C1 segment of cervical spinal cord (tissue), 14 donors: ENCODE measurements around the gene IQCK.

Experiments used
- DNase-seq, 14 donors: peaks; one replicate each; lab custom pipeline; 2025; lab: John Stamatoyannopoulos, UW

The IQCK gene

DNA sequence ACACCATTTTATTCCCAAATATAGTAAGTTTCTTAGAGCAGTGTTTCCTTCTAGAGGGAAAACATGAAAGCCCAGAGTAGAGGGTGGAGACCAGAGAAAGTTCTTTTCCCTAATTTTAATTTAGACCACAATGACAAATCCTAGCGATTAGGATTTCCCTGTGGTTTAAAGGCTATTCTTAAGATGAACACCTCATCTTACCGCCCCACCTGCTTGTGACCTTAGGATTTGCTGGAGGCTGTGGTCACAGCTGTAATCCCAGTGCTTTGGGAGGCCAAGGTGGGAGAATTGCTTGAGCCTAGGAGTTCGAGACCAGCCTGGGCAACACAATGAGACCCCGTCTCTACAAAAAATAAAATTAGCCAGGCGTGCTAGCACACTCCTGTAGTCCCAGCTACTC lies 115.5 kb downstream of the IQCK start:
- no peak for DNase-seq

DNA sequence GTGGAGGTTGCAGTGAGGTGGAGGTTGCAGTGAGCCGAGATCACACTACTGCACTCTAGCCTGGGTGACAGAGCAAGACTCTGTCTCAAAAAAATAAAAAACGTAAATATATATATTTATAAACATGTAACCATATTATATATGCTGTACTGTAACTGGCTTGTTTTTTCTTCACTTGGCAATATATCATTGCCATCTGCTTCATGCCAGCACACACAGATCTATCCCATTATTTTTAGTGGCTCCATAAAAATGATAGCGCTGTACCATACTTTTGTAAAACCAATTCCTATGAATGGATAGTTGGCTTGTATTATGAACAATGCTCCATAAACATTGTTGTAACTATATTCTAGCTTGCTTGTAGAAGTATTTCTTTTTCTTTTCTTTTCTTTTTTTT lies 117.1 kb downstream of the IQCK start:
- no peak for DNase-seq

DNA sequence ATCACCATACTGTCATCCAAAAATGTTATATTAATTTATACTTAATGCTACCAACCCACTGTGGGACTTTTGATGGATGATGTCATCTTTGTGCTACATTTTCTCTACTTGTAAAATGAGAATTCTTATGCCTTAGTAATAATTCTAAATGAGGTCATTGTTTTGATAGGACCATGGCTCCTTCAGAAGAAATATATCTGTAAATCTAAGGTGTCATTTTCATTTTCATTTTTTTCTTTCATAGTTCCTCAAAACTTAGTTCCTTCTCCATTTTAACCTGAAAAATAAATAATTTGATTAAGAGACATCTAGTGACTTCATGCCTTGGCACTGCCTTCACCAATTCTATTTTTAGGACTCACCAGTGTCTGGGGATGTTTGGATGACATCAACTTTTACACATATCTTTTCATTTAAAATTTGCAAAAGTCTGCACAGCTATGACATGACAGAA lies 117.9 kb downstream of the IQCK start:
- DNase-seq = no peak

DNA sequence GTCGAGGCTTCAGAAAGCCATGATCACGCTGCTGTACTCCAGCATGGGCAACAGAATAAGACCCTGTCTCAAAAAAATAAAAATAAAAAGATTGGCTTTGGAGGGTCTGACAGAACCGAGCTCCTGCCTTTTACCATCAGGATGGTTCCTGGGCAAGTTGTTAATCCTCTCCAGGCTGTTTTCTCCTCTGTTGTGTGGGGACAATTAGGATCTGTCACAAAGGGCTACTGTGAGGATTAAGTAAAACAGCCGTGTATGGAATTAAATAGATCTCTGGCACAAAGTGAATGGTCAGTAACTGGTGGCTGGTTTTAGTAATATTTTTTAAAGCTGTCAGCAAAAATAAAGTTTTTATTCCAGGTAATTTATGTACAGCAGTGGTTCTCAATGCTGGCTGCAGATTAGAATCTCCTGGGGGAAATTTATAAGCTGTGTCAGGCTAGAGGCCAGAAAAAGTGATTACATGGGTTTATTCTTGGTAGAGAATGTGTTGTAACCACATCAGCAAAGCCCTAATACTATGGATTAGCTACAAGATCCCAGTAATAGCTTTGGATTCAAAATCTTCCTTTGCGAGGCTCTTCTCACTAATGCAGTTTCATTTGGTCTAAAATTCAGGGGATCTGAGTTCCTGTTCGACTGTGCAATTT lies 119.4 kb downstream of the IQCK start:
- DNase-seq = peak in 2 of 14 donors; percentile 6 to 14

DNA sequence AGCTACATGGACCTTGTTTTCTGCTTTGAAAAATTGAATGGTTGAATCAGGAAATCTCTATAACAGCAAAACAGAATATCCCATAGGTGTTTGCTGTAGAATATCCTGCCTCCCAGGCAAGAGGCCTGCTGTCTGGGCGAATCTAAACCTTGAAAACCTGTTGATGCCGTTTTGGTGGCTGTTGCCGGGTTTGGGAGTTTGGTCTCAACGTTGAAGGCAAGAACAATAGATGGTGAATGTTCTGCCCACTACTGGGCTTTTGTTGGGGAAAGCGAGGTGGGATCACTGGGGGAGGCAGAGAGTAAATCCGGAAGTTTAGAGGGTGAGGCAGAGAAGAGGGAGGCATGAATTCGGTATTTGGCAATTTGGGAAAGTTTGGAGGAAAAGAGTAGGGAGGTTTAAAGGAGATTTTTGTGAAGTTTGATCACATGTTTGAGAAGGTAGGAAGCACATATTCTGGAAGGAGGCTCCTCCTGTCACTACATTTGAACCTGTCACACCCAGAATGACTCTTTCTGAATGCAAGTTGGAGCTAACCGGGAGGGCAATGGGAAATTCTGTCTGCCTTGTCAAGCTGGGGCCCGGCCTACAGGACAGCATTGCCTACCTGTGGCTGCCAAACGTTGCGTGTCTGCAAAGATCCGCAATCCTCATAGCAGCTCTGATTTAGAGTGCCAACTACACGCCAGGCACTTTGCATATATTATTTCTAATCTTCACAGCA lies 120.1 kb downstream of the IQCK start:
- peak in 1 of 14 donors; percentile 17 for DNase-seq

DNA sequence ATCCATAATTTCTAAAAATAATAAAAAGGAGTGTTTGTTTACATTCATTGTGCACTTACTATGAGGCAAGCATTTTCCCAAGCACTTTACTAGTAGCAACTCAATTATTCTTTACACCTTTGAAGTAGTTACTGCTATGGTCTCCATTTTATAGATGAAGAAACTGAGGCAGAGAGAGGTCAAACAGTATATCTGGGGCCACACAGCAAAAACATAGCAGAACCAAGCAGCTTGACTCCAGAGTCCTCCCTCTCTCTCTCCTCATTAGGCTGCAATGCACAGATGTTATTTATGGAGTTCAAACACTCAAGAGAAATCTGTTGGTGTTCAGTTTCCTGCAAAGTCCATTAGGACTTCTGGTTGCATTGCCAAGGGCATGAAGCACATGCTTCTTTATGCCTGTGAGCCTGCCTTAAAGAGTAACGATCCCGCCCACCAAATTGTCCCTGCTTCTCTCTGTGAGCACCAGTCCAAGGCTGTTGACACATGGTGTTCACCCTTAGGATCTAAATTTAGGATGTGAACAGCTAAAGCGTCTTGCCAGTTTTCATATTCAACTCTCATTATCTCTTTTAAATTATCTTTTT lies 122.5 kb downstream of the IQCK start:
- no peak for DNase-seq

DNA sequence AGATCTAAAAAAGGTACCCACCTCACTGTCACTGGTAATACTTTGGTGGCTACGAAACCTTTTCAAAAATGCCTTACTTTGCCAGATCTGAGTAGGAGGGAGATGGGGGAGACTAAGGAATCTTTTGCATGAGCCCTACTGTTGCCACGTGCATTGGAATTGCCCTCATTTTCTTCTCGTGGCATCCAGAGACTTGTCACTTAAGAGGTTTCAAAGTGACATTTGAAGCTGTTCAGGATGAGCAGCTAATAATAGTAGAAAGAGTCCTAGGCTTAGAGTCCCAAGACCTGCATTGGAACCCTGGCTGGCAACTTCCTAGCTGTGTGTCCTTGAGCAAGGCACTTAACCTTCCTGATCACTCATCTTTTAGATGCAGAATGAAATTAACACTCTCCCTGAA lies 123.1 kb downstream of the IQCK start:
- no peak for DNase-seq

DNA sequence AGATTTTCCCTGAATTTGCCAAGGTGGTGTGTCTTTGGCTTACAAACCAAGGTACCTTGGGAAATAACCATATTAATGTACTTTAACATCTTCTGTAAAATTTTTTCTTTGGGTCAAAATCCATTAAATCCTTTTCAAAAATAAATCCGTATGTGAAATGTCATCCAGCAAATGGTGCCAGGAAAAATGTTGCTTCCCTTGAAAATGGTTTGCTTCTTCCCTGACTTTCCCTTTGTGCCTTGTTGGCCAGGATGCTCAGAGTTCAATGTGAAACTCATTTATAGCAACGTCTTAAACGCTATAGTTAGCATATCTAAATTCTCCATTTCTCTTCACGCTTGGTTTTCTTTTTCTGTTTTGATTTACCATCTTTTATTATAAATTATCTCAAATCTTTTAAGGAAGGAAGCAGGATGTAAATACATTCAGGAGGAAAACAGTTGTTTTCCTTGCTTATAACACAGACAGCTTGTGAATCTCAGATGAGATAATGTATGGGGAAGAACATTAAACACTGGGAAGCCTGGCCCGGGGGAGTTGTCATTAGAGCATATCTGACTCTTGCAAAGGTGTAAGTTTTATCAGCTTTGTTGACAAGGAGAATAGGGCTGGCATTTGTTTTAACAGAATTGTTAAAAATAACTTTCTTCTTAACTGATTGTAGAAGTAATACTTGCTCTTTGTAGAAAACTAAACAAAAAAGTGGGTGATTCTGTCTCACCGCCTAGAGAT lies 124.5 kb downstream of the IQCK start:
- no peak for DNase-seq

DNA sequence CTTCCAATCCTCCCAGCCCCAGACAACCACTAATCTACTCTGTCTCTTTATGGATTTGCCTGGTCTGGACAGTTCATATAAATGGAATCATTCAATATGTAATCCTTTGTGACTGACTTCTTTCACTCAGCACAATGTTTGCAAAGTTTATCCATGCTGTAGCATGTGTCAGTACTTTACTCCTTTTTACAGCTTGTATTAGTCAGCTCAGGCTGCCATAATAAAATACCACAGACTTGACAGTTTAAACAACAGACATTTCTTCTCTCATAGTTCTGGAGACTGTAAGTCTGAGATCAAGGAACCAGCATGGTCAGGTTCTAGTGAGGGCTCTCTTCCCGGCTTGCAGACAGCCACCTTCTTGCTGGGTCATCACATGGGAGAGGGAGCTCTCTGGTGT lies 125.3 kb downstream of the IQCK start:
- DNase-seq = no peak

DNA sequence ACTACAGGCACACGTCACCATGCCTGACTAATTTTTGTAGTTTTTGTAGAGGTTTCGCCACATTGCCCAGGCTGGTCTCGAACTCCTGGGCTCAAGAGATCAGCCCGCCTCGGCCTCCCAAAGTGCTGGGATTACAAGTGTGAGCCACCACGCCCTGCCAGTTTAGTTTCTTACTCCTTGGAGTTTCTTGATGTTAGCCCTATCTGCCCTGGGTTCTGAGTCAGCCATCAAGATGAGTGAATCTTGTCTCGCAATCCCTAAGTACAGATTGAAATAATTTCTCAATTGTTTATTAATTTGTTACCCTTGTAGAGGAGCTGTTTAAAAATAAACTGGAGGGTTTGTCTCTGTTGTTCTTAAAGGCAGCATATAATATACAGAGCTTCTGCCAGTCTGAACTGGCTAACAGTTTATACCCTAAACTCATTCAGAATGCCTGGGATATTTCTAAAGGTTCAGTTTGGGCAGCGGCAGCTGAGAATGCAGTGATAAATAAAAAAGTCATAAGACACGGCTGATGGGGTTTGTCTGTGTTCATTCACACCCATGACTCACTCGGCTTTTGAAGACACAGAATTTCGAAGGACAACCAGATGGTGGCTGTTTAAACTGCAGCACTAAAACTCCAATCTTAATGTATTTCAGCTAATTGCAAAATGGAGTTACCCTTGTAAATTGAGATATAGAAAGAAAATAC lies 127.0 kb downstream of the IQCK start:
- peak in 1 of 14 donors; percentile 22 for DNase-seq

DNA sequence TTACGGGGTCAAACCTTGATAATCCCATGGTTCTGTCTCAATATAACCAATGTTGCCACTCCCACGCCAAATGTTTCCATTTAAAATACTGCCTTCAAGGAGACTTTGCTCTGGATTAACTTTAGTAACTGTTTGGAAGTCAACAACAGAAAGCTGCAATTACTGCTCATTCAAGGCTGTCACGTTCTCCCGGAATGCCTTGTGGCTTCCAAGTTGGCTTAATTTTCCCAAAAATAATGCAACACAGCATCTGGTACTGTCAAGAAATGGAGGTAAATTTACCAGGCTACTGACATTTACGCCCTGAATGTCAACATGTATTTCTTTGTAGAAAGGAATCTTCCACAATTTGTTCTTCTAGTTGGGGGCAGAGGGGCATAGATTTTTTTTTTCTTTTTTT lies 128.4 kb downstream of the IQCK start:
- DNase-seq = no peak

DNA sequence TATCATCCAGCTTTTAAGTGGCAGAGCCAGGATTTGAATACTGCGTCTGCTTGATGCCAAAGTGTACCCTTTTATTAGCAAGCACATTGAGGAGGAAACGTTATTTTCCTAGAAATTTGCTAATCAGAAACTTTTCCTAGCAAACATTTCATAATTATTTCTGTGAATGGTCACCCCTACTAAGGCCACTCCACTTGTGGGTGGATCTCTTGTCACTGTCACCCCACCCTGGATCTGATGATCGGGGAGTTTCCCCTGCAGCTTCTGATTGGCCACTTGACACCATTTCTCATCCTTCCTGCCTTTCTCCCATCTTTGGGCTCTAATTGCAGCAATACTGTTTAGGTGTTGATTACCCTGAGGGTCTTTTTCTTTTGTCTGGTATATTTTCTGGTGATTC lies 130.7 kb downstream of the IQCK start:
- DNase-seq = no peak

DNA sequence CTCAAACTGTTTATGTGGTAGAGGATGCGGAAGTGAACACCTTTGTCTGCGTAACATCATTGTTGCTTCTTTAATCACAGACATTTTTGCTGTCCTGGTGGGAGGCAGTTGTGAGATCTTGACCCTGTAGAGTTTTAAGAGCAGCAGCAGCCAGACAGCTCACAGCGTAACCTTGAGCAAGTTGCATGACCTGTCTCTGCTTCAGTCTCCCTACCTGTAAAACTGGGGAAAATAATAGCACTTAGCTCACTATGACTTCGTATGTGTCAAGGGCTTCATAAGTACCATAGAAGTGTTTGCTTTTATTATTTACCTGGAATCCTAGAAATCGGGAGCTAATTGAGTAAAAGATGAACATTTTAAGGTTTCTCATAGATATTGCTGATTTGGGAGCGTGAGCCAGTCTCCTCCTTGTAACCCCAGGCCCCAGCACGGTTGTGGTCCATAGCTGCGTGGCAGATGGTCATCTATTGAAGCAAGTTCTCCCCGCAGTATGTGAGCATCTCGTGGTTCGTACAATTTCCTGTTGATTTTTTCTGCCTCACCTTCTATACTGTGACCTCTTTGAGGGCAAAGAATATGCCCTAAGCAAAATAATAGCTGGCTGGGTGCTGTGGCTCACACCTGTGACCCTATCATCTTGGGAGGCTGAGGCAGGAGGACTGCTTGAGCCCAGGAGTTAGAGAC lies 132.2 kb downstream of the IQCK start:
- no peak for DNase-seq

DNA sequence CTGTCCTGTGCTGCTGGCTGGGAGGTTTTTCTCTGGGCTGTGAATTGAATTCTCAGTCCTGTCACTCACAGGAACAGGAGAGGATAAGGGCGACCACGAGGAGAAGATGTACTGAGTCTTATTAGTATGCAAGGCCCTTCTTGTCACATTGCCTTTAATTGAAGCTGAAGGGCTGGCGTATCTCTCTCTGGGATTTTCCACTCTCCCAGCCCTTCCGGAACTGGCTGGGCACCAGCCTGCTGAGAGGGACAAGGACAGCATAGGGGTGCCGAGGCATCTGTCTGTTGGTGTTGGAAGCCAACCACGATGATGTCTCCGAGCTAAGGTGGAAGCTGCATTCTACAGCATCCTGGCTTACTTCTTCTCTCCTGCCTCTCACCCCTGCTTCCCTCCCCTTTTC lies 133.4 kb downstream of the IQCK start:
- DNase-seq = peak in 10 of 14 donors; percentile 32 to 93 (median 56)

DNA sequence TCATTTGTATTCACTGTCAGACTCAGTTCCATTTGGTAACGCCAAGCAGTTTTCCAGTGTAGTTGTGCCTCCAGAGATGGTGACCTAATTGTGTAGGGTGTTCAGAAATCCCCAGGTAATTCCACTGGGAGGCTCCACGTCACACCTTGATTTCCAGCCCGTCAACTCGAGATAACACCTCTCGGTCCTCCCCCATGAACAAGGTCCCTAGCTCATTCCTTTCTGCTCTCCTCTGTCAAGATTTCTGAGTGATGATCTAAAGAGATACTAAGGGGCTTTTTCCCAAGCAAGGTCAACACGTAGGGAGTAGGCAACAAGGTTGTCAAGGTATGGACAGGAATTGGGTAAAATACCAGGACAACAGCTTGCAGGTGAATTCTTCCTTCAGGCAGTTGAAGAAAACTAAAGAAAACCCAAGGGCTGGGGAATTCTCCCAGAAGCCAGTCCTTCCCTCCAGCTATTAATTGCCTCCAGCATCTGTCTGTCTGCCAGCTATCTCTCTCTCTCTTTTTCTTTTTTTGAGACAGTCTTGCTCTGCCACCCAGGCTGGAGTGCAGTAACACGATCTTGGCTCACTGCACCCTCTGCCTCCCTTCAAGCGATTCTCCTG lies 135.2 kb downstream of the IQCK start:
- no peak for DNase-seq

DNA sequence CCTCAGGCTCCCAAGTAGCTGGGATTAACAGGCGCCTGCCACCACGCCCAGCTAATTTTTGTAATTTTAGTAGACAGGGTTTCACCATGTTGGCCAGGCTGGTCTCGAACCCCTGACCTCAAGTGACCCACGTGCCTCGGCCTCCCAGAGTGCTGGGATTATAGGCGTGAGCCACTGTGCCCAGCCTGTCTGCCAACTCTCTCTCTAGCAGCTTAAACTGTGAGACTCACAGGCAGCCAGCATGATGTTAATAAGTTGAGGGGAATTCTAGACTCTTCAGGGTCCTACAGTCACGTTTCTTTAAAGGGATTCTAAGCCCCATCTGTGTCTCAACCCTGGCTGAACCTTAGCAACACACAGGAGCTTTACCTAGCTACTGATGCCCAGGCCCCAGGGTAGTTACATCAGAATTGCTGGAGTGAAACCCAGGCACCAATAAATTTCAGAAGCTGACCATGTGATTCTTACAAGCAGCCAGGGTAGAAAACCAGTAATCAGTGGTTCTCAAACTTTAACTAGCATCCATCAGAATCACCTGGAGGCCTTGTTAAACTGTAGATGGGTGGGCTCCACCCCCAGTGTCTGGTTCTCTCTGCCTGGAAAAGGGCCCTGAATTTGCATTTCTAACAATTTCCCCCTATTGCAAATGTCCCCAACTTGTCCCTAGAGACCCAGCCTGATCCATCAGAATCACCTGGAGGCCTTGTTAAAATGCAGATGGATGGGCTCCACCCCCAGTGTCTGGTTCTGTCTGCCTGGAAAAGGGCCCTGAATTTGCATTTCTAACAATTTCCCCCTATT lies 135.9 kb downstream of the IQCK start:
- DNase-seq = peak in 3 of 14 donors; percentile 15 to 26 (median 22)

DNA sequence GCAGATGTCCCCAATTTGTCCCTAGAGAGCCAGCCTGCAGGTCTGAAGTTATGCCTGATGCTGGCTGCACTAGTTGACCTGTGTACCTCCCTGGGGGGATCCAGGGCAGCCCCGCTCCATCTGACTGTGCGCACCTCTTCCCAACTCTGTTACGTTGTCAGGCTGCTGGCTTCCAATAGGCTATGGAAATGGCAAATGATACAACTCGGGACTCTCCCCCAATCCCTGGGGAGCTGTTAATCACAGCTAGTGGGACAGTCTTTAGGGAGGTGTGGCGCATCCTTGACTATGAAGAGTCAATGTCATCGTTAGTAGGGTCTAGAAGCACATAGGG lies 136.4 kb downstream of the IQCK start:
- no peak for DNase-seq

DNA sequence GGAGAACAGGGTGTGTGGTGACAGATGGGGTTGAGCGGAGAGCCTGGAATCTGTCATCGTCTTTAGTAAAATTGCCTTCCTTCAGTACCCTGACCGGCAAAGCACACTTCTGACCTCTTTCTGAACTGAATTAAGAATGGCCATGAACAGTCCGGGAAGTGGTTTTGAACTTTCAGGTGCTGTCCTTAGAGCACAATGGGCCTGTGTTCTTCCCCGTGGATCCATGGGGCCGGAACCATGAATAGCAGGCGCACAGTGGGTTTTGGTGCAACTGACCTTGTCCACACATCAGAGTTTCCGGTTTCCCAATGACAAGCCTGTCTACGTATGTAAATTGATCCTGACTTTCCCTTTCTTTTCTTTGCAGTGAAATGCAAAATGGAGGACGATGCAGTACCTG lies 138.0 kb downstream of the IQCK start:
- DNase-seq = no peak

DNA sequence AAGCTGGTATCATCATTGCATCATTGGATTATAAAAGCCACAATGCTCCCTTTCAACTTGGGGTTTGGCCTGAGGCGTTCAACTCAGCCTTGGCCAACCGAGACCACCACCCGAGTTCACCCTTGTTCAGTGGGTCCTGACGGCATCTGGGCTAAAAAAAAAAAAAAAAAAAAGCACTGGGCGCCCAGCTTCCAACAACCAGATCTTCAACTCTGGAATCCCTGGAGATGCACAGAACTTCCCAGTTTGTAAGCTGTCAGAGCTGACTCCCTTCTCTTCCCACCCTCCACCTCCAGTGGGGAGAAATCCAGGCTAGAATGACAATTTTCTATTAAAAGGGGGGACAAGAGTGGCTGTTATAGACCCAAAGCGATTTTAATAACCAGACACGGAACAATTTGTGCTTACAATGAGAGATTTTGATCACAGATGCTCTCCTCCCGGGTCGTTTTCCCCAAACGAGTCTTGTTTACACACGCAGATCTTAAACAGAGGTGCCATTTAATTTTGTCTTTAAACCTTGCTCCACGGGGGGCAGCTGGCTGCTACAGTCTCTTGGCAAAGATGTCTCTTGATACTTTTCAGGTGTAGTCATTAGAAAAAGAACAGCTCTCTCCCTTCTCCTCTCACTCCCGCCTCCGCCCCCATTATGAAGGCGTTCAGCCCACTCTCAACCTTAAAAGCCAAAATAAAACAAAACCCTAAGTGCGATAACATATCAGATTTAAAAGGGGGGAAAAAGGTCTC lies 139.7 kb downstream of the IQCK start:
- DNase-seq = no peak
